ENCODE measurements around the gene GRIN2A.

The GRIN2A gene

GRCh38 chr16:10103118-10103517, 79.1 kb downstream of the GRIN2A start:
- Mint-ChIP-seq H3K4me3 (no peak overlapping the region), H3K4me1 (ENCODE audit: low read depth) (no peaks in the 10 kb centered on the region), H3K36me3 (ENCODE audit: low read depth) (no peaks in the 10 kb centered on the region), H3K9me3 (peaks cover 3% of the 10 kb centered on the region), H3K27me3 (ENCODE audit: low read depth) (no peaks in the 10 kb centered on the region), H3K27ac (no peak overlapping the region)

- Mint-ChIP-seq H3K27me3 (ENCODE audit: low read depth) (no peaks in the 10 kb centered on the region), H3K36me3 (ENCODE audit: low read depth) (no peaks in the 10 kb centered on the region), H3K4me1 (ENCODE audit: low read depth) (no peaks in the 10 kb centered on the region), H3K4me3 (no peak overlapping the region), H3K27ac (no peak overlapping the region), H3K9me3 (peaks cover 7% of the 10 kb centered on the region)
Observed at GRCh38 chr16:10100829-10101228, 81.4 kb downstream of the GRIN2A start.

- no peak overlapping the region for H3K27ac Mint-ChIP-seq
- no peaks in the 10 kb centered on the region for H3K36me3 Mint-ChIP-seq (ENCODE audit: low read depth)
- H3K4me1 Mint-ChIP-seq (ENCODE audit: low read depth): no peaks in the 10 kb centered on the region
- no peaks in the 10 kb centered on the region for H3K27me3 Mint-ChIP-seq (ENCODE audit: low read depth)
- H3K9me3 Mint-ChIP-seq: peaks cover 7% of the 10 kb centered on the region
- H3K4me3 Mint-ChIP-seq: no peak overlapping the region
Observed at GRCh38 chr16:10098991-10099390, 83.2 kb downstream of the GRIN2A start.

- Mint-ChIP-seq H3K4me1 (ENCODE audit: low read depth) (no peaks in the 10 kb centered on the region), H3K4me3 (no peak overlapping the region), H3K27me3 (ENCODE audit: low read depth) (no peaks in the 10 kb centered on the region), H3K27ac (no peak overlapping the region), H3K9me3 (peaks cover 6% of the 10 kb centered on the region), H3K36me3 (ENCODE audit: low read depth) (no peaks in the 10 kb centered on the region)
Observed at GRCh38 chr16:10097271-10097670, 85.0 kb downstream of the GRIN2A start.

- no peak overlapping the region for H3K4me3 Mint-ChIP-seq
- no peaks in the 10 kb centered on the region for H3K36me3 Mint-ChIP-seq (ENCODE audit: low read depth)
- no peaks in the 10 kb centered on the region for H3K27me3 Mint-ChIP-seq (ENCODE audit: low read depth)
- peaks cover 8% of the 10 kb centered on the region for H3K9me3 Mint-ChIP-seq
- no peak overlapping the region for H3K27ac Mint-ChIP-seq
- no peaks in the 10 kb centered on the region for H3K4me1 Mint-ChIP-seq (ENCODE audit: low read depth)
Observed at GRCh38 chr16:10093576-10093975, 88.7 kb downstream of the GRIN2A start.

GRCh38 chr16:10090816-10091215, 91.4 kb downstream of the GRIN2A start:
- H3K4me3 Mint-ChIP-seq: no peak overlapping the region
- H3K27me3 Mint-ChIP-seq (ENCODE audit: low read depth): no peaks in the 10 kb centered on the region

GRCh38 chr16:10088380-10088793, 93.8 kb downstream of the GRIN2A start:
- Mint-ChIP-seq H3K9me3 (peaks cover 4% of the 10 kb centered on the region), H3K27me3 (ENCODE audit: low read depth) (no peaks in the 10 kb centered on the region), H3K4me1 (ENCODE audit: low read depth) (no peaks in the 10 kb centered on the region), H3K27ac (no peak overlapping the region), H3K36me3 (ENCODE audit: low read depth) (no peaks in the 10 kb centered on the region), H3K4me3 (no peak overlapping the region)

More at GRCh38 chr16:10090816-10091215, 91.4 kb downstream of the GRIN2A start:
- Mint-ChIP-seq H3K27ac (no peak overlapping the region), H3K9me3 (peaks cover 4% of the 10 kb centered on the region), H3K4me1 (ENCODE audit: low read depth) (no peaks in the 10 kb centered on the region), H3K36me3 (ENCODE audit: low read depth) (no peaks in the 10 kb centered on the region)

- H3K4me1 Mint-ChIP-seq (ENCODE audit: low read depth): no peaks in the 10 kb centered on the region
- no peak overlapping the region for H3K27ac Mint-ChIP-seq
Observed at GRCh38 chr16:10087151-10087550, 95.1 kb downstream of the GRIN2A start.

GRCh38 chr16:10086620-10087019, 95.6 kb downstream of the GRIN2A start:
- H3K9me3 Mint-ChIP-seq: peaks cover 4% of the 10 kb centered on the region
- H3K4me1 Mint-ChIP-seq (ENCODE audit: low read depth): no peaks in the 10 kb centered on the region
- no peaks in the 10 kb centered on the region for H3K36me3 Mint-ChIP-seq (ENCODE audit: low read depth)
- H3K27me3 Mint-ChIP-seq (ENCODE audit: low read depth): no peaks in the 10 kb centered on the region
- no peak overlapping the region for H3K4me3 Mint-ChIP-seq
- no peak overlapping the region for H3K27ac Mint-ChIP-seq

More at GRCh38 chr16:10087151-10087550, 95.1 kb downstream of the GRIN2A start:
- Mint-ChIP-seq H3K27me3 (ENCODE audit: low read depth) (no peaks in the 10 kb centered on the region), H3K9me3 (peaks cover 4% of the 10 kb centered on the region), H3K4me3 (no peak overlapping the region), H3K36me3 (ENCODE audit: low read depth) (no peaks in the 10 kb centered on the region)

- H3K27ac Mint-ChIP-seq: no peak overlapping the region
- no peaks in the 10 kb centered on the region for H3K4me1 Mint-ChIP-seq (ENCODE audit: low read depth)
- no peak overlapping the region for H3K4me3 Mint-ChIP-seq
Observed at GRCh38 chr16:10085078-10085798, 97.0 kb downstream of the GRIN2A start.

GRCh38 chr16:10083301-10083700, 98.9 kb downstream of the GRIN2A start:
- Mint-ChIP-seq H3K4me1 (ENCODE audit: low read depth) (no peaks in the 10 kb centered on the region), H3K27ac (no peak overlapping the region), H3K4me3 (no peak overlapping the region), H3K36me3 (ENCODE audit: low read depth) (no peaks in the 10 kb centered on the region), H3K9me3 (no peaks in the 10 kb centered on the region), H3K27me3 (ENCODE audit: low read depth) (no peaks in the 10 kb centered on the region)

More at GRCh38 chr16:10085078-10085798, 97.0 kb downstream of the GRIN2A start:
- Mint-ChIP-seq H3K36me3 (ENCODE audit: low read depth) (no peaks in the 10 kb centered on the region), H3K9me3 (peaks cover 4% of the 10 kb centered on the region), H3K27me3 (ENCODE audit: low read depth) (no peaks in the 10 kb centered on the region)

GRCh38 chr16:10081201-10081940, 100.9 kb downstream of the GRIN2A start:
- no peaks in the 10 kb centered on the region for H3K36me3 Mint-ChIP-seq (ENCODE audit: low read depth)
- no peaks in the 10 kb centered on the region for H3K4me1 Mint-ChIP-seq (ENCODE audit: low read depth)
- no peak overlapping the region for H3K27ac Mint-ChIP-seq
- H3K4me3 Mint-ChIP-seq: no peak overlapping the region
- H3K9me3 Mint-ChIP-seq: no peaks in the 10 kb centered on the region
- H3K27me3 Mint-ChIP-seq (ENCODE audit: low read depth): no peaks in the 10 kb centered on the region

GRCh38 chr16:10080051-10080772, 102.0 kb downstream of the GRIN2A start:
- Mint-ChIP-seq H3K4me1 (ENCODE audit: low read depth) (no peaks in the 10 kb centered on the region), H3K9me3 (no peaks in the 10 kb centered on the region), H3K27me3 (ENCODE audit: low read depth) (no peaks in the 10 kb centered on the region), H3K27ac (no peak overlapping the region), H3K4me3 (no peak overlapping the region), H3K36me3 (ENCODE audit: low read depth) (no peaks in the 10 kb centered on the region)

GRCh38 chr16:10078541-10078949, 103.7 kb downstream of the GRIN2A start:
- Mint-ChIP-seq H3K9me3 (no peaks in the 10 kb centered on the region), H3K36me3 (ENCODE audit: low read depth) (no peaks in the 10 kb centered on the region), H3K4me3 (no peak overlapping the region), H3K27me3 (ENCODE audit: low read depth) (no peaks in the 10 kb centered on the region), H3K27ac (no peak overlapping the region), H3K4me1 (ENCODE audit: low read depth) (no peaks in the 10 kb centered on the region)
